ENCODE data around the gene MYMK.

DNA sequence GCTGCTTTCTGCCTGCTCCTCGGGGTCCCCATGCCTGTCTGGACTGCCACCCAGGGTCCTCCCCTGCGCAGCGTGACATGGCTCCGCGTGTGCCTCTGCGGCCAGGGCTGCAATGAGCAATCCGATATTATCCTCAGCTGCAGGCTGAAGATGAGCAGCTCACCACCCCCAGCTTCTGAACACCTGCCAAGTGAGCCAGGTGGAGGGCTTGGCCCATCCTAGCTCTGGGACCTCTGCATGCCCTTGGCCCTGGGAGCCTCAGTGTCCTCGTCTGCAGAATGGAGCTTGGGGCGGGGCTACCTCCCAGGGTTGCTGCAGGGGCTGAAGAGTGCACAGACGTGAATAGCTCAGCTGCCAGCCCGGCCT is 4.1 kb upstream of the MYMK start:
- TF ChIP-seq CTCF (IDR thresholded peaks at IDR 0.05; ENCODE audit: control extremely low read depth in 1 of 3, insufficient read depth in 1 of 3, low read depth in 1 of 3, low read length in 3 of 3) (no peak), EZH2 (IDR thresholded peaks at IDR 0.05; ENCODE audit: low read depth, low read length, severe bottlenecking) (no peak), POLR2AphosphoS5 (IDR thresholded peaks at IDR 0.05; ENCODE audit: low read depth, low read length) (no peak), CEBPB (IDR thresholded peaks at IDR 0.05; ENCODE audit: low read depth, low read length) (no peak), SRF (IDR thresholded peaks at IDR 0.05; ENCODE audit: low read depth, low read length) (no peak), RBBP5 (IDR thresholded peaks at IDR 0.05; ENCODE audit: borderline replicate concordance, low read depth, low read length) (no peak), POLR2A (IDR thresholded peaks at IDR 0.05; ENCODE audit: control extremely low read depth in 1 of 2, low read depth in 2 of 2, low read length in 2 of 2) (no peak), SP1 (IDR thresholded peaks at IDR 0.05; ENCODE audit: low read depth, low read length) (no peak), BACH1 (IDR thresholded peaks at IDR 0.05; ENCODE audit: low read length) (no peak)
